Measurements from ENCODE around the gene TCF23. TPM values are rescaled to one million over a fixed set of nuclear protein-coding genes. Genes with fewer than 3 reads are reported as not detected.

The TCF23 gene
- total and polyA plus RNA-seq, 2 of the 8 experiments (the other 6 are each of a cell fraction or from before 2014, with no cell fraction given), result 0.02 TPM; not detected in 1

DNA sequence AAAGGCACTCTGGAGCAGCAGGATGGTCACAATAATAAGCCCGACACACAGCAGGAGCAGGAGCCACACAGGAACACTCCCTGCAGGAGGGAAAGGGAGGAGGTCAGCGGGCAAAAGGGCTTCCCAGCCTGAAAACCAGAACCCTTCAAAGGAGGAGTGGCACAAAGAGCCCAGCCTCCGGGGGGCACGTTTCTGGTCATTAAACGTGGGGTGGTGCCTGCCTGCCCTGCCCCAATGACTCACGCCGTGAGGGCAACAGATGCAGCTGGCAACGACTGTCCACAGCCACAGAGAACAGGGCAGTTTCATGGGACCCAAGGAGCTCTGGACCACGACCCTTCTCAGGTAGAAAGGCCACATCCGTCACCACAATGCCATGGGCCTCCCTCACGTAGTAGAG is 17.4 kb upstream of the TCF23 start (continued):
- TF ChIP-seq, protein P1, sequence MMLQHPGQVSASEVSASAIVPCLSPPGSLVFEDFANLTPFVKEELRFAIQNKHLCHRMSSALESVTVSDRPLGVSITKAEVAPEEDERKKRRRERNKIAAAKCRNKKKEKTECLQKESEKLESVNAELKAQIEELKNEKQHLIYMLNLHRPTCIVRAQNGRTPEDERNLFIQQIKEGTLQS (IDR thresholded peaks at IDR 0.05; ENCODE audit: insufficient read depth, low read depth, low read length), result no peak
- no peak for TF ChIP-seq GABPA (IDR thresholded peaks at IDR 0.05; ENCODE audit: borderline replicate concordance, insufficient read depth, low read length)
- TF ChIP-seq KDM5A (IDR thresholded peaks at IDR 0.05; ENCODE audit: low read length), result no peak
